Fibroblast of lung (primary cell): ENCODE results near the gene SPIRE1. TPM values are rescaled to one million over a fixed set of nuclear protein-coding genes. Genes with fewer than 3 reads are reported as not detected.

Source experiments
- DNase-seq, 2 donors: peaks; one replicate each; pipeline versions ENCODE4 v3.0.0 to v3.0.0-alpha.2; 2010; ENCODE audit warnings: low read depth in 2 of 2
- H2AFZ ChIP-seq: 2 replicates; pipeline ENCODE4 v1.5.1; 2012; ENCODE audit warnings: low read length, control low read depth, inconsistent platforms
- H3K27ac ChIP-seq: 2 replicates; pipeline ENCODE4 v1.5.1; 2011; ENCODE audit warnings: low read length, control low read depth; ENCODE audit not compliant: insufficient read depth
- H3K27me3 ChIP-seq: 2 replicates; pipeline ENCODE4 v1.5.1; 2011; ENCODE audit warnings: mild to moderate bottlenecking, low read length; ENCODE audit not compliant: control insufficient read depth, insufficient read depth
- H3K36me3 ChIP-seq: 2 replicates; pipeline ENCODE4 v1.5.1; 2011; ENCODE audit warnings: low read length; ENCODE audit not compliant: control insufficient read depth, insufficient read depth
- H3K4me1 ChIP-seq: 2 replicates; pipeline ENCODE4 v1.5.1; 2011; ENCODE audit warnings: low read length; ENCODE audit not compliant: control insufficient read depth, insufficient read depth; ENCODE audit errors: extremely low read depth
- H3K4me2 ChIP-seq: 2 replicates; pipeline ENCODE4 v1.5.1; 2011; ENCODE audit warnings: low read length, control low read depth; ENCODE audit not compliant: insufficient read depth; ENCODE audit errors: extremely low read depth
- H3K4me3 ChIP-seq, 4 experiments: fragments of 200-600 bp in 1 of 4; sonication (generic) in 1 of 4; replicated peaks in 1 of 4; 2 replicates each; pipeline ENCODE4 v1.5.1; 2011 to 2016; ENCODE audit warnings: low read length in 4 of 4, low read depth in 3 of 4, mild to moderate bottlenecking in 3 of 4, control low read depth in 2 of 4, inconsistent platforms in 1 of 4, mixed read lengths in 1 of 4; ENCODE audit not compliant: insufficient read depth in 1 of 4; ENCODE audit errors: control extremely low read depth in 1 of 4
- H3K79me2 ChIP-seq: 2 replicates; pipeline ENCODE4 v1.5.1; 2012; ENCODE audit warnings: mild to moderate bottlenecking, low read length, inconsistent platforms; ENCODE audit not compliant: control insufficient read depth, insufficient read depth
- H3K9ac ChIP-seq: 2 replicates; pipeline ENCODE4 v1.5.1; 2011; ENCODE audit warnings: mild to moderate bottlenecking, low read length, control low read depth; ENCODE audit not compliant: insufficient read depth
- H3K9me3 ChIP-seq: 2 replicates; pipeline ENCODE4 v1.5.1; 2012; ENCODE audit warnings: low read depth, low read length; ENCODE audit not compliant: control insufficient read depth, insufficient read depth
- H4K20me1 ChIP-seq: 2 replicates; pipeline ENCODE4 v1.5.1; 2011; ENCODE audit warnings: low read length; ENCODE audit not compliant: control insufficient read depth, insufficient read depth; ENCODE audit errors: extremely low read depth
- EZH2 ChIP-seq: IDR thresholded peaks from 2 replicates; pipeline ENCODE4 v1.5.1; 2012; ENCODE audit warnings: low read length, control low read depth, mild to moderate bottlenecking; ENCODE audit errors: missing control alignments
- polyA plus RNA-seq, 2 donors: library from polyadenylated mRNA; depleted of rRNA in 1 of 2; stranded (reverse) in 1 of 2; unstranded in 1 of 2; fragments of >200 nt; gene quantifications; 2 replicates each; pipeline ENCODE4 v1.2.1, GENCODE V29; 2011 to 2012; ENCODE audit warnings: missing spikeins in 1 of 2
- total RNA-seq: library from RNA; depleted of rRNA; stranded (reverse); fragments of >200 nt; gene quantifications from 2 replicates; pipeline ENCODE4 v1.2.1, GENCODE V29; 2014
- TF ChIP-seq, protein P1 (sequence below), 2 donors: IDR thresholded peaks in 1 of 2; conservative IDR thresholded peaks in 1 of 2; 1 replicate in 1 of 2; 2 replicates in 1 of 2; pipeline ENCODE4 v1.5.1; 2011 to 2012; ENCODE audit warnings: low read length in 2 of 2, control low read depth in 1 of 2, inconsistent platforms in 1 of 2, low read depth in 1 of 2, mild to moderate bottlenecking in 1 of 2

SPIRE1 gene
- total and polyA plus RNA-seq, 2 donors (not counting 1 experiment from before 2014, with no cell fraction given) = 19.0 to 31.0 TPM

DNA sequence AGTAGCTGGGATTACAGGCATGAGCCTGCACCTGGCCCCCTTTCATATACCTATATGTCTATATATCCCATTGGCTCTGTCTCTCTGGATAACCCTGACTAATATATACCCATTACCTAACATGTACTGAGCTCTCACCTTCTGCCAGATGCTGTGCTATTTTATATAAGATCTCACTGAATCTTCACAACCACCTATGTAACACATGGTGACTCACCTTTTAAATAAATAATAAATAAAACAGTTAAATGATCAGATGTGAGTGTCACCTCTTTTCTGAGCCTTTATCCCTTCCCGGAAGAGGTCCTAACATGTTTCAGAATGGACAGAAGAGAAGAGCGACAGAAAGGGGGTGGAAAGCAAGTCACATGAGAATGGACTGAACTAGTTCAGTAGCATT is 123.1 kb downstream of the SPIRE1 start:
- Histone ChIP-seq H4K20me1 (no peaks in the 10 kb centered on the region), H3K4me1 (peaks cover 2% of the 10 kb centered on the region), H3K27ac (no peak overlapping the region), H3K36me3 (no peaks in the 10 kb centered on the region), H3K79me2 (no peaks in the 10 kb centered on the region), H3K4me2 (no peak overlapping the region), H3K9me3 (no peaks in the 10 kb centered on the region), H3K9ac (no peak overlapping the region), H3K4me3 (no peak overlapping the region), H2AFZ (no peak overlapping the region), H3K27me3 (no peaks in the 10 kb centered on the region)
- no peak for DNase-seq
- TF ChIP-seq EZH2 = no peak
- TF ChIP-seq, protein P1, sequence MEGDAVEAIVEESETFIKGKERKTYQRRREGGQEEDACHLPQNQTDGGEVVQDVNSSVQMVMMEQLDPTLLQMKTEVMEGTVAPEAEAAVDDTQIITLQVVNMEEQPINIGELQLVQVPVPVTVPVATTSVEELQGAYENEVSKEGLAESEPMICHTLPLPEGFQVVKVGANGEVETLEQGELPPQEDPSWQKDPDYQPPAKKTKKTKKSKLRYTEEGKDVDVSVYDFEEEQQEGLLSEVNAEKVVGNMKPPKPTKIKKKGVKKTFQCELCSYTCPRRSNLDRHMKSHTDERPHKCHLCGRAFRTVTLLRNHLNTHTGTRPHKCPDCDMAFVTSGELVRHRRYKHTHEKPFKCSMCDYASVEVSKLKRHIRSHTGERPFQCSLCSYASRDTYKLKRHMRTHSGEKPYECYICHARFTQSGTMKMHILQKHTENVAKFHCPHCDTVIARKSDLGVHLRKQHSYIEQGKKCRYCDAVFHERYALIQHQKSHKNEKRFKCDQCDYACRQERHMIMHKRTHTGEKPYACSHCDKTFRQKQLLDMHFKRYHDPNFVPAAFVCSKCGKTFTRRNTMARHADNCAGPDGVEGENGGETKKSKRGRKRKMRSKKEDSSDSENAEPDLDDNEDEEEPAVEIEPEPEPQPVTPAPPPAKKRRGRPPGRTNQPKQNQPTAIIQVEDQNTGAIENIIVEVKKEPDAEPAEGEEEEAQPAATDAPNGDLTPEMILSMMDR (conservative IDR thresholded peaks at IDR 0.05 in 1 of 2, IDR thresholded peaks at IDR 0.05 in 1 of 2; ENCODE audit: low read depth in 1 of 2, low read length in 2 of 2) = no peak

DNA sequence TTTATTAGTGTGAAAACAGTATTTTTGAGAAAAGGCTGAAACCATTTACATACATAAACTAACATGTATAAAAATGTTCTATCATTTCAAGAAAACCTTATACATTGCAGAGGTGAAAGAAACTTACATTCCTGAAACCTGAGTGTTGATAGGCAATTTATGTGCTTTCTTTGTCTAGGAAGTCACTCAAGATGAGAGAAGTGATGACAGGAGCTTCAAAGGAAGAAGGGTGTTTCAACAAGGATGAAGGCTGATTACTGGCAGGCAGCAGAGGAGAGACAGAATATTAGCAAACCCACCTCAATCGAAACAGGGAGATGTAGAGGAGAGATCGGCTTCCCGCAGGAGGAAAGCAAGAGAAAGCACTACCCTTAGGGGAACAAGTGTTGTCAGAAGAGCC is 125.2 kb downstream of the SPIRE1 start:
- H3K79me2 ChIP-seq = no peaks in the 10 kb centered on the region
- H3K4me1 ChIP-seq = peaks cover 2% of the 10 kb centered on the region
- H3K9ac ChIP-seq = no peak overlapping the region
- no peak overlapping the region for H3K4me2 ChIP-seq
- DNase-seq = no peak
- H4K20me1 ChIP-seq = no peaks in the 10 kb centered on the region
- no peak overlapping the region for H2AFZ ChIP-seq
- TF ChIP-seq, protein P1 (conservative IDR thresholded peaks at IDR 0.05 in 1 of 2, IDR thresholded peaks at IDR 0.05 in 1 of 2; ENCODE audit: low read depth in 1 of 2, low read length in 2 of 2) = no peak
- no peak for TF ChIP-seq EZH2
- H3K4me3 ChIP-seq = no peak overlapping the region
- no peaks in the 10 kb centered on the region for H3K27me3 ChIP-seq
- no peaks in the 10 kb centered on the region for H3K9me3 ChIP-seq
- no peak overlapping the region for H3K27ac ChIP-seq
- no peaks in the 10 kb centered on the region for H3K36me3 ChIP-seq

DNA sequence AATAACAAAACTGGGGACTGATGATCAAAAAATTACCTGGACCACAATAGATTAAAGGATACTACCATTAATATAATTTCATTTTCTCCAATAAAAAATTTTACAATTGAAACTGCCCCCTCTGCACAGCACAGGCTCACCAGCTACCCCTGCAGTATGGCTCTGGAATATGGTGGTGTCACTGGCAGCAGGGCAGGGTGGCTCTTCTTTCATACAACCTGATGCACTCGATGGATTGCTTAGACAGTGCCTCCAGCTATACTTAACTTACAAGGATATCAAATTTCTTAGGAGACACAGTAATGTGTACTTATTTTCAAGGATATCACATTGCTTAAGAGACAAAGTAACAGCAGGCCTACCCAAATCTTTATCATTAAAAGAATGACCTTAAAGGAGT is 126.2 kb downstream of the SPIRE1 start:
- Histone ChIP-seq H3K4me2 (no peak overlapping the region), H3K4me3 (no peak overlapping the region), H2AFZ (no peak overlapping the region), H3K9ac (no peak overlapping the region), H3K9me3 (no peaks in the 10 kb centered on the region), H3K79me2 (no peaks in the 10 kb centered on the region), H3K36me3 (no peaks in the 10 kb centered on the region), H3K27ac (no peak overlapping the region), H4K20me1 (no peaks in the 10 kb centered on the region), H3K27me3 (no peaks in the 10 kb centered on the region), H3K4me1 (peaks cover 2% of the 10 kb centered on the region)
- TF ChIP-seq, protein P1 (conservative IDR thresholded peaks at IDR 0.05 in 1 of 2, IDR thresholded peaks at IDR 0.05 in 1 of 2; ENCODE audit: low read depth in 1 of 2, low read length in 2 of 2) = peak in 1 of 2 donors; percentile 20
- no peak for TF ChIP-seq EZH2
- DNase-seq = no peak
